ENCODE data around the gene FA2H.
A peak's percentile ranks its signal among the peaks of the same experiment; 100 is the strongest.
"Not testable (repeated sequence)": the region's sequence is repeated elsewhere in the genome, so short reads cannot be mapped to it uniquely, and the experiment has no call there.

The FA2H gene

GRCh38 chr16:74723256-74723655 is 51.4 kb downstream of the FA2H start:
- DNase-seq (ENCODE audit: low spot score), result no peak

GRCh38 chr16:74722156-74722555 is 52.5 kb downstream of the FA2H start:
- DNase-seq (ENCODE audit: low spot score), result not testable (repeated sequence)

GRCh38 chr16:74721716-74722115 is 52.9 kb downstream of the FA2H start:
- no peak for DNase-seq (ENCODE audit: low spot score)

GRCh38 chr16:74720579-74720978 is 54.0 kb downstream of the FA2H start:
- DNase-seq (ENCODE audit: low spot score), result no peak

- DNase-seq (ENCODE audit: low spot score), result no peak
Measured at GRCh38 chr16:74718741-74719610, 55.6 kb downstream of the FA2H start.

- no peak for DNase-seq (ENCODE audit: low spot score)
Measured at GRCh38 chr16:74718140-74718539, 56.5 kb downstream of the FA2H start.

- no peak for DNase-seq (ENCODE audit: low spot score)
Measured at GRCh38 chr16:74717367-74717766, 57.3 kb downstream of the FA2H start.

GRCh38 chr16:74716355-74716754 is 58.3 kb downstream of the FA2H start:
- DNase-seq (ENCODE audit: low spot score), result no peak

GRCh38 chr16:74713876-74714275 is 60.7 kb downstream of the FA2H start:
- DNase-seq (ENCODE audit: low spot score), result no peak

- DNase-seq (ENCODE audit: low spot score), result no peak
Measured at GRCh38 chr16:74713325-74713724, 61.3 kb downstream of the FA2H start.

- no peak for DNase-seq (ENCODE audit: low spot score)
Measured at GRCh38 chr16:74711938-74712337, 62.7 kb downstream of the FA2H start.

- DNase-seq (ENCODE audit: low spot score), result no peak
Measured at GRCh38 chr16:74710401-74710800, 64.2 kb downstream of the FA2H start.

GRCh38 chr16:74709441-74709877 is 65.2 kb downstream of the FA2H start:
- peak; percentile 92 for DNase-seq (ENCODE audit: low spot score)

- DNase-seq (ENCODE audit: low spot score), result no peak
Measured at GRCh38 chr16:74700438-74701225, 74.0 kb downstream of the FA2H start, which contains the start of gene MLKL. Gene MLKL, minus strand, starts transcription at chr16:74700862. Its CDS starts 5,105 bp downstream, at chr16:74695757.

GRCh38 chr16:74700116-74700437 is 74.5 kb downstream of the FA2H start:
- DNase-seq (ENCODE audit: low spot score), result no peak

GRCh38 chr16:74699666-74700065 is 75.0 kb downstream of the FA2H start:
- no peak for DNase-seq (ENCODE audit: low spot score)

GRCh38 chr16:74698222-74698621 is 76.4 kb downstream of the FA2H start:
- DNase-seq (ENCODE audit: low spot score), result no peak

GRCh38 chr16:74695450-74696422 is 78.9 kb downstream of the FA2H start:
- DNase-seq (ENCODE audit: low spot score), result peak; percentile 93

GRCh38 chr16:74691093-74691855 is 83.3 kb downstream of the FA2H start:
- DNase-seq (ENCODE audit: low spot score), result no peak

- no peak for DNase-seq (ENCODE audit: low spot score)
Measured at GRCh38 chr16:74682556-74682955, 92.1 kb downstream of the FA2H start.

GRCh38 chr16:74680681-74681080 is 93.9 kb downstream of the FA2H start:
- no peak for DNase-seq (ENCODE audit: low spot score)

Measured in putamen (tissue), 1 donor.